ENCODE data around the gene L3MBTL4.

GRCh38 chr18:6055711-6056110 lies 359.0 kb downstream of the L3MBTL4 start:
- TF ChIP-seq POLR2A (IDR thresholded peaks at IDR 0.05) (no peak), CTCF (IDR thresholded peaks at IDR 0.05) (no peak)
